IMR-90 (cell line): ENCODE results near the gene C11orf97. TPM values are rescaled to one million over a fixed set of nuclear protein-coding genes. Genes with fewer than 3 reads are reported as not detected.
A peak's percentile ranks its signal among the peaks of the same experiment; 100 is the strongest.

Experiments
- ATAC-seq: fragments of 200-7000 bp; cut with Tn5 transposase; 2 replicates; pipeline ENCODE4 v1.9.1; 2020; ENCODE audit warnings: low read depth, mild to moderate bottlenecking, moderate library complexity
- BruUV-seq: library from RNA; stranded (reverse); fragments of 400-500 nt; replicated peaks from 2 replicates; lab custom pipeline; 2021; lab: Mats Ljungman, UMichigan
- CTCF ChIA-PET: fragments of 300-600 bp; formaldehyde crosslinking; extraction: SDS; loops from one replicate; lab custom pipeline; 2021; ENCODE audit warnings: antibody characterized with exemption; lab: Yijun Ruan, JAX
- POLR2A ChIA-PET: fragments of 300-600 bp; sonication (Branson Sonifier 250); formaldehyde crosslinking; loops from one replicate; lab custom pipeline; 2022; ENCODE audit warnings: antibody characterized with exemption; ENCODE audit not compliant: unreplicated experiment; lab: Charles Lee
- DNase-seq: peaks from one replicate; pipeline ENCODE4 v3.0.0; 2013
- H2AFZ ChIP-seq: replicated peaks from 2 replicates; pipeline ENCODE3; 2013; ENCODE audit warnings: low read length, mild to moderate bottlenecking; ENCODE audit not compliant: poor library complexity
- H2AK5ac ChIP-seq: 2 replicates; pipeline ENCODE4 v1.6.1; 2013; ENCODE audit warnings: low read depth, low read length, inconsistent platforms
- H2AK9ac ChIP-seq: replicated peaks from 2 replicates; pipeline ENCODE3; 2013; ENCODE audit warnings: mild to moderate bottlenecking, low read depth, low read length, moderate library complexity; ENCODE audit not compliant: poor library complexity
- H2BK120ac ChIP-seq: 2 replicates; pipeline ENCODE4 v1.6.1; 2013; ENCODE audit warnings: low read depth, low read length, inconsistent platforms
- H2BK15ac ChIP-seq: 3 replicates; pipeline ENCODE4 v1.6.1; 2013; ENCODE audit warnings: low read depth, low read length, inconsistent platforms
- H2BK20ac ChIP-seq: 2 replicates; pipeline ENCODE4 v1.6.1; 2013; ENCODE audit warnings: low read depth, mild to moderate bottlenecking, inconsistent platforms, low read length, moderate library complexity
- H2BK5ac ChIP-seq: 2 replicates; pipeline ENCODE4 v1.6.1; 2013; ENCODE audit warnings: mild to moderate bottlenecking, low read depth, low read length, inconsistent platforms; ENCODE audit not compliant: poor library complexity, severe bottlenecking
- H3K14ac ChIP-seq: replicated peaks from 2 replicates; pipeline ENCODE4 v1.6.1; 2013; ENCODE audit warnings: low read depth, low read length, inconsistent platforms
- H3K18ac ChIP-seq: 2 replicates; pipeline ENCODE4 v1.6.1; 2013; ENCODE audit warnings: low read depth, low read length, control low read depth
- H3K23ac ChIP-seq: 2 replicates; pipeline ENCODE4 v1.6.1; 2013; ENCODE audit warnings: low read depth, low read length, inconsistent platforms
- H3K27ac ChIP-seq: 2 replicates; pipeline ENCODE4 v1.5.1; 2013; ENCODE audit warnings: mild to moderate bottlenecking, control low read depth, low read length; ENCODE audit not compliant: insufficient read depth
- H3K27me3 ChIP-seq: 2 replicates; pipeline ENCODE4 v1.6.1; 2013; ENCODE audit warnings: low read length; ENCODE audit not compliant: control insufficient read depth, insufficient read depth
- H3K36me3 ChIP-seq: 2 replicates; pipeline ENCODE4 v1.6.1; 2013; ENCODE audit warnings: low read length, mixed read lengths; ENCODE audit not compliant: control insufficient read depth, insufficient read depth
- H3K4ac ChIP-seq: 2 replicates; pipeline ENCODE4 v1.6.1; 2013; ENCODE audit warnings: low read depth, low read length, inconsistent platforms
- H3K4me1 ChIP-seq: 2 replicates; pipeline ENCODE4 v1.6.1; 2013; ENCODE audit warnings: low read length, mixed read lengths; ENCODE audit not compliant: control insufficient read depth, insufficient read depth
- H3K4me2 ChIP-seq: 2 replicates; pipeline ENCODE4 v1.6.1; 2013; ENCODE audit warnings: low read depth, mild to moderate bottlenecking, control low read depth, low read length, moderate library complexity
- H3K4me3 ChIP-seq: 2 replicates; pipeline ENCODE4 v1.5.1; 2013; ENCODE audit warnings: low read depth, mild to moderate bottlenecking, control low read depth, low read length, moderate library complexity; ENCODE audit not compliant: insufficient read depth
- H3K56ac ChIP-seq: 2 replicates; pipeline ENCODE4 v1.6.1; 2013; ENCODE audit warnings: low read length, inconsistent platforms; ENCODE audit not compliant: insufficient read depth; ENCODE audit errors: extremely low read depth
- H3K79me1 ChIP-seq, 2 experiments: 2 replicates each; pipeline ENCODE4 v1.6.1; 2013; ENCODE audit warnings: low read length in 2 of 2, inconsistent platforms in 1 of 2, low read depth in 1 of 2
- H3K9ac ChIP-seq: 2 replicates; pipeline ENCODE4 v1.6.1; 2013; ENCODE audit warnings: low read depth, low read length, control low read depth
- H3K9me1 ChIP-seq: 2 replicates; pipeline ENCODE4 v1.6.1; 2013; ENCODE audit warnings: low read length, inconsistent platforms; ENCODE audit not compliant: insufficient read depth
- H3K9me3 ChIP-seq: 2 replicates; pipeline ENCODE4 v1.6.1; 2013; ENCODE audit warnings: low read length; ENCODE audit not compliant: control insufficient read depth, insufficient read depth
- H4K20me1 ChIP-seq: 2 replicates; pipeline ENCODE4 v1.6.1; 2013; ENCODE audit warnings: low read length, inconsistent platforms; ENCODE audit not compliant: insufficient read depth
- H4K5ac ChIP-seq: 2 replicates; pipeline ENCODE4 v1.6.1; 2013; ENCODE audit warnings: mild to moderate bottlenecking, low read depth, low read length, control low read depth
- H4K8ac ChIP-seq, 2 experiments: 2 replicates each; pipeline ENCODE4 v1.6.1; 2013; ENCODE audit warnings: low read depth in 2 of 2, low read length in 2 of 2, control low read depth in 1 of 2, inconsistent platforms in 1 of 2
- H4K91ac ChIP-seq: 2 replicates; pipeline ENCODE4 v1.6.1; 2013; ENCODE audit warnings: low read depth, low read length, inconsistent platforms; ENCODE audit not compliant: insufficient read depth
- BHLHE40 ChIP-seq: fragments of 150-350 bp; IDR thresholded peaks from 2 replicates; pipeline ENCODE4 v1.6.1; 2016; ENCODE audit warnings: mild to moderate bottlenecking, low read depth, low read length
- CEBPB ChIP-seq: IDR thresholded peaks from 2 replicates; pipeline ENCODE4 v1.6.1; 2012; ENCODE audit warnings: low read depth, low read length, improper control_type of control experiment
- CHD1 ChIP-seq: IDR thresholded peaks from 2 replicates; pipeline ENCODE4 v1.6.1; 2012; ENCODE audit warnings: low read depth, low read length, improper control_type of control experiment
- FOS ChIP-seq: fragments of 150-350 bp; IDR thresholded peaks from 2 replicates; pipeline ENCODE4 v1.6.1; 2016; ENCODE audit warnings: low read depth, low read length
- MAFK ChIP-seq: IDR thresholded peaks from 2 replicates; pipeline ENCODE4 v1.6.1; 2012; ENCODE audit warnings: low read depth, low read length, improper control_type of control experiment
- MAZ ChIP-seq: IDR thresholded peaks from 2 replicates; pipeline ENCODE4 v1.6.1; 2012; ENCODE audit warnings: low read depth, mild to moderate bottlenecking, low read length, improper control_type of control experiment, moderate library complexity, borderline replicate concordance
- MXI1 ChIP-seq: IDR thresholded peaks from 2 replicates; pipeline ENCODE4 v1.6.1; 2012; ENCODE audit warnings: low read depth, mild to moderate bottlenecking, low read length, moderate library complexity, borderline replicate concordance
- NFE2L2 ChIP-seq: fragments of 150-350 bp; IDR thresholded peaks from 2 replicates; pipeline ENCODE4 v1.6.1; 2016; ENCODE audit warnings: low read depth, mild to moderate bottlenecking, low read length
- POLR2A ChIP-seq: IDR thresholded peaks from 2 replicates; pipeline ENCODE4 v1.6.1; 2012; ENCODE audit warnings: mild to moderate bottlenecking, low read depth, low read length
- RAD21 ChIP-seq: IDR thresholded peaks from 2 replicates; pipeline ENCODE4 v1.6.1; 2012; ENCODE audit warnings: low read length, improper control_type of control experiment
- RCOR1 ChIP-seq: IDR thresholded peaks from 2 replicates; pipeline ENCODE4 v1.6.1; 2012; ENCODE audit warnings: mild to moderate bottlenecking, low read length, improper control_type of control experiment; ENCODE audit not compliant: insufficient replicate concordance
- RFX5 ChIP-seq: IDR thresholded peaks from 2 replicates; pipeline ENCODE4 v1.8.0; 2012; ENCODE audit warnings: low read depth, mild to moderate bottlenecking, low read length, moderate library complexity
- SMC3 ChIP-seq: fragments of 150-350 bp; IDR thresholded peaks from 2 replicates; pipeline ENCODE4 v1.6.1; 2016; ENCODE audit warnings: low read depth, mild to moderate bottlenecking, antibody characterized with exemption, low read length, moderate library complexity
- WGBS, 2 experiments: methylation state at CpG; one replicate each; pipeline versions ENCODE4 v1.1.5 to v1.1.7; 2013; ENCODE audit warnings: missing lambda C conversion rate in 2 of 2; ENCODE audit not compliant: insufficient read length in 1 of 2; ENCODE audit errors: extremely low coverage in 2 of 2; 5-methylcytosine and 5-hydroxymethylcytosine counted together
- dilution Hi-C: fragments of 300-500 bp; cut with HindIII; formaldehyde crosslinking; loops from one replicate; pipeline ENCODE4 v1.14.3; 2018; ENCODE audit warnings: low sequenced_read_pairs; ENCODE audit not compliant: unreplicated experiment
- in situ Hi-C: fragments of 300-500 bp; cut with MboI; formaldehyde crosslinking; loops from 3 replicates; pipeline ENCODE4 v1.14.3; 2019; ENCODE audit warnings: low sequenced_read_pairs, inconsistent platforms, mixed read lengths
- intact Hi-C: fragments of 100-400 bp; cut with micrococcal nuclease; formaldehyde crosslinking; loops from 2 replicates; pipeline ENCODE4 v1.10.0; 2022
- polyA plus RNA-seq, 3 experiments: library from polyadenylated mRNA; depleted of rRNA; stranded (reverse); fragments of >200 nt; gene quantifications; 2 replicates each; pipeline ENCODE4 v1.2.3, GENCODE V29; 2012; ENCODE audit warnings: low replicate concordance in 1 of 3
- total RNA-seq: library from RNA; depleted of rRNA; stranded (reverse); fragments of >200 nt; gene quantifications from 2 replicates; pipeline ENCODE4 v1.2.3, GENCODE V29; 2012
- TF ChIP-seq, protein P1 (sequence below): conservative IDR thresholded peaks from 2 replicates; pipeline ENCODE4 v1.5.1; 2012; ENCODE audit warnings: mild to moderate bottlenecking, low read depth, low read length, improper control_type of control experiment
- TF ChIP-seq, protein P2 (sequence below): fragments of 150-350 bp; IDR thresholded peaks from 2 replicates; pipeline ENCODE4 v1.6.1; 2017; ENCODE audit warnings: mild to moderate bottlenecking, antibody characterized with exemption, low read length, low read depth
- TF ChIP-seq, protein P3 (sequence below): fragments of 150-350 bp; IDR thresholded peaks from 2 replicates; pipeline ENCODE4 v1.6.1; 2016; ENCODE audit warnings: low read depth, mild to moderate bottlenecking, low read length, moderate library complexity, borderline replicate concordance

C11orf97 gene
- total and polyA plus RNA-seq, 2 of the 4 experiments (the other 2 are of a cell fraction), result not detected

DNA sequence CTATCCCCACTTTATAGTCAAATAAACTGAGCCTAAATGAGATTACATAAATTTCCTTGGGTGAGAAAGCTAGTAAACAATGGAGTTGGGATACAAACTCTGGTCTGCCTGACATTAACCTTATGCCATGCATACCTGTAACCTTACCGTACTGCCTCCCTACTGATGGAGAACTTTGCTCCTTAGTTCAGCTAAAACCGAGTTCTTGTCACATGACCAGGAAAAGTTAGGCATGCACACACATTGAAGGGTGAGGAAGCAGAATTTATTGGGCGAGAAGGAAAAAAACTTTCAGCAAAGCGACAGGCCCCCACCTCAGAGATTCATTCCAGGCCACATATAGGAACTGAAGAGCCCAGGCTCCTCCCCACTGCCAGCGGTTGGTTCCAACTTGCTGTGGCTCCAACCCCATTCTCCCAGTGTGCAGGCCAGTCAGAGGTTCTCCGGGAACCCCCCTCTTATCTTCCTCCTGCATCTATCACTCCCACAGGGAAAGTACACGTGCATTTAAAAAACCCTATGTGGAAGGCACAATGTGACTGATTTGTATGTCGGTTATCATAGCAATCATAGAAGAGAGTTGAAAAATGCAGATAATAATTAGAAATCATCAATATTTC lies 51.7 kb downstream of the C11orf97 start:
- no peaks in the 10 kb centered on the region for H3K36me3 ChIP-seq
- intact Hi-C loops (loop anchor here (1.0 kb wide), 1 partner anchor 45 kb away; no protein-coding TSS in a partner anchor), in situ Hi-C loops (no loop called here), dilution Hi-C loops (no loop called here)
- DNase-seq (no peak), ATAC-seq (peak; percentile 7; the same call in 1 of the 2 replicates)
- TF ChIP-seq MAZ (no peak), NFE2L2 (no peak), RCOR1 (no peak), CEBPB (no peak), MAFK (no peak), POLR2A (no peak), SMC3 (no peak), RAD21 (no peak), CHD1 (no peak), FOS (no peak), RFX5 (no peak), MXI1 (no peak), BHLHE40 (no peak)
- TF ChIP-seq, protein P1, sequence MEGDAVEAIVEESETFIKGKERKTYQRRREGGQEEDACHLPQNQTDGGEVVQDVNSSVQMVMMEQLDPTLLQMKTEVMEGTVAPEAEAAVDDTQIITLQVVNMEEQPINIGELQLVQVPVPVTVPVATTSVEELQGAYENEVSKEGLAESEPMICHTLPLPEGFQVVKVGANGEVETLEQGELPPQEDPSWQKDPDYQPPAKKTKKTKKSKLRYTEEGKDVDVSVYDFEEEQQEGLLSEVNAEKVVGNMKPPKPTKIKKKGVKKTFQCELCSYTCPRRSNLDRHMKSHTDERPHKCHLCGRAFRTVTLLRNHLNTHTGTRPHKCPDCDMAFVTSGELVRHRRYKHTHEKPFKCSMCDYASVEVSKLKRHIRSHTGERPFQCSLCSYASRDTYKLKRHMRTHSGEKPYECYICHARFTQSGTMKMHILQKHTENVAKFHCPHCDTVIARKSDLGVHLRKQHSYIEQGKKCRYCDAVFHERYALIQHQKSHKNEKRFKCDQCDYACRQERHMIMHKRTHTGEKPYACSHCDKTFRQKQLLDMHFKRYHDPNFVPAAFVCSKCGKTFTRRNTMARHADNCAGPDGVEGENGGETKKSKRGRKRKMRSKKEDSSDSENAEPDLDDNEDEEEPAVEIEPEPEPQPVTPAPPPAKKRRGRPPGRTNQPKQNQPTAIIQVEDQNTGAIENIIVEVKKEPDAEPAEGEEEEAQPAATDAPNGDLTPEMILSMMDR, result no peak
- TF ChIP-seq, protein P2, sequence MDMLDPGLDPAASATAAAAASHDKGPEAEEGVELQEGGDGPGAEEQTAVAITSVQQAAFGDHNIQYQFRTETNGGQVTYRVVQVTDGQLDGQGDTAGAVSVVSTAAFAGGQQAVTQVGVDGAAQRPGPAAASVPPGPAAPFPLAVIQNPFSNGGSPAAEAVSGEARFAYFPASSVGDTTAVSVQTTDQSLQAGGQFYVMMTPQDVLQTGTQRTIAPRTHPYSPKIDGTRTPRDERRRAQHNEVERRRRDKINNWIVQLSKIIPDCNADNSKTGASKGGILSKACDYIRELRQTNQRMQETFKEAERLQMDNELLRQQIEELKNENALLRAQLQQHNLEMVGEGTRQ, result no peak
- TF ChIP-seq, protein P3, sequence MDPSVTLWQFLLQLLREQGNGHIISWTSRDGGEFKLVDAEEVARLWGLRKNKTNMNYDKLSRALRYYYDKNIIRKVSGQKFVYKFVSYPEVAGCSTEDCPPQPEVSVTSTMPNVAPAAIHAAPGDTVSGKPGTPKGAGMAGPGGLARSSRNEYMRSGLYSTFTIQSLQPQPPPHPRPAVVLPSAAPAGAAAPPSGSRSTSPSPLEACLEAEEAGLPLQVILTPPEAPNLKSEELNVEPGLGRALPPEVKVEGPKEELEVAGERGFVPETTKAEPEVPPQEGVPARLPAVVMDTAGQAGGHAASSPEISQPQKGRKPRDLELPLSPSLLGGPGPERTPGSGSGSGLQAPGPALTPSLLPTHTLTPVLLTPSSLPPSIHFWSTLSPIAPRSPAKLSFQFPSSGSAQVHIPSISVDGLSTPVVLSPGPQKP, result no peak
- no peak overlapping the region for H2BK5ac ChIP-seq
- H3K4me2 ChIP-seq, result no peak overlapping the region
- no peaks in the 10 kb centered on the region for H3K9me3 ChIP-seq
- H2AK5ac ChIP-seq, result no peak overlapping the region
- H3K56ac ChIP-seq, result no peak overlapping the region
- no peak overlapping the region for H3K23ac ChIP-seq
- no peak overlapping the region for H3K27ac ChIP-seq
- no peaks in the 10 kb centered on the region for H3K27me3 ChIP-seq
- no peak overlapping the region for H2AFZ ChIP-seq
- peaks cover 4% of the 10 kb centered on the region for H3K4me1 ChIP-seq
- no peak overlapping the region for H2BK15ac ChIP-seq
- POLR2A ChIA-PET, result no interaction called here
- WGBS, 2 experiments, result 50% methylated on average over 1 of the region's 8 CpGs; no CpG with 5 or more reads in 1 of the 2 experiments
- no peak overlapping the region for H3K4ac ChIP-seq
- H2BK120ac ChIP-seq, result no peak overlapping the region
- H3K18ac ChIP-seq, result no peak overlapping the region
- peaks cover 0 to 4% of the 10 kb centered on the region in 2 experiments; a peak in 1 of 4 replicates for H3K79me1 ChIP-seq
- H4K20me1 ChIP-seq, result no peaks in the 10 kb centered on the region
- H2AK9ac ChIP-seq, result no peak overlapping the region
- no peak overlapping the region for H2BK20ac ChIP-seq
- no peak overlapping the region for H3K4me3 ChIP-seq
- CTCF ChIA-PET, result interaction anchor here (0.7 kb wide), 1 partner anchor 38 kb away, joined by 4 read pairs; no protein-coding TSS in a partner anchor
- no peak overlapping the region for H4K8ac ChIP-seq
- no TSS peak for BruUV-seq
- H4K5ac ChIP-seq, result no peak overlapping the region
- H3K9ac ChIP-seq, result no peak overlapping the region
- no peak overlapping the region for H4K91ac ChIP-seq
- no peak overlapping the region for H3K14ac ChIP-seq
- peaks cover 7% of the 10 kb centered on the region for H3K9me1 ChIP-seq
